IMR-90 (cell line): Measurements from ENCODE around the gene ACOXL. TPM values are rescaled to one million over a fixed set of nuclear protein-coding genes. Genes with fewer than 3 reads are reported as not detected.

Experiments
- ATAC-seq: fragments of 200-7000 bp; cut with Tn5 transposase; 2 replicates; pipeline ENCODE4 v1.9.1; 2020; ENCODE audit warnings: low read depth, mild to moderate bottlenecking, moderate library complexity
- BruUV-seq: library from RNA; stranded (reverse); fragments of 400-500 nt; replicated peaks from 2 replicates; lab custom pipeline; 2021; lab: Mats Ljungman, UMichigan
- CTCF ChIA-PET: fragments of 300-600 bp; formaldehyde crosslinking; extraction: SDS; loops from one replicate; lab custom pipeline; 2021; ENCODE audit warnings: antibody characterized with exemption; lab: Yijun Ruan, JAX
- POLR2A ChIA-PET: fragments of 300-600 bp; sonication (Branson Sonifier 250); formaldehyde crosslinking; loops from one replicate; lab custom pipeline; 2022; ENCODE audit warnings: antibody characterized with exemption; ENCODE audit not compliant: unreplicated experiment; lab: Charles Lee
- DNase-seq: peaks from one replicate; pipeline ENCODE4 v3.0.0; 2013
- H2AFZ ChIP-seq: replicated peaks from 2 replicates; pipeline ENCODE3; 2013; ENCODE audit warnings: low read length, mild to moderate bottlenecking; ENCODE audit not compliant: poor library complexity
- H2AK5ac ChIP-seq: 2 replicates; pipeline ENCODE4 v1.6.1; 2013; ENCODE audit warnings: low read depth, low read length, inconsistent platforms
- H2AK9ac ChIP-seq: replicated peaks from 2 replicates; pipeline ENCODE3; 2013; ENCODE audit warnings: mild to moderate bottlenecking, low read depth, low read length, moderate library complexity; ENCODE audit not compliant: poor library complexity
- H2BK120ac ChIP-seq: 2 replicates; pipeline ENCODE4 v1.6.1; 2013; ENCODE audit warnings: low read depth, low read length, inconsistent platforms
- H2BK15ac ChIP-seq: 3 replicates; pipeline ENCODE4 v1.6.1; 2013; ENCODE audit warnings: low read depth, low read length, inconsistent platforms
- H2BK20ac ChIP-seq: 2 replicates; pipeline ENCODE4 v1.6.1; 2013; ENCODE audit warnings: low read depth, mild to moderate bottlenecking, inconsistent platforms, low read length, moderate library complexity
- H2BK5ac ChIP-seq: 2 replicates; pipeline ENCODE4 v1.6.1; 2013; ENCODE audit warnings: mild to moderate bottlenecking, low read depth, low read length, inconsistent platforms; ENCODE audit not compliant: poor library complexity, severe bottlenecking
- H3K14ac ChIP-seq: replicated peaks from 2 replicates; pipeline ENCODE4 v1.6.1; 2013; ENCODE audit warnings: low read depth, low read length, inconsistent platforms
- H3K18ac ChIP-seq: 2 replicates; pipeline ENCODE4 v1.6.1; 2013; ENCODE audit warnings: low read depth, low read length, control low read depth
- H3K23ac ChIP-seq: 2 replicates; pipeline ENCODE4 v1.6.1; 2013; ENCODE audit warnings: low read depth, low read length, inconsistent platforms
- H3K27ac ChIP-seq: 2 replicates; pipeline ENCODE4 v1.5.1; 2013; ENCODE audit warnings: mild to moderate bottlenecking, control low read depth, low read length; ENCODE audit not compliant: insufficient read depth
- H3K27me3 ChIP-seq: 2 replicates; pipeline ENCODE4 v1.6.1; 2013; ENCODE audit warnings: low read length; ENCODE audit not compliant: control insufficient read depth, insufficient read depth
- H3K36me3 ChIP-seq: 2 replicates; pipeline ENCODE4 v1.6.1; 2013; ENCODE audit warnings: low read length, mixed read lengths; ENCODE audit not compliant: control insufficient read depth, insufficient read depth
- H3K4ac ChIP-seq: 2 replicates; pipeline ENCODE4 v1.6.1; 2013; ENCODE audit warnings: low read depth, low read length, inconsistent platforms
- H3K4me1 ChIP-seq: 2 replicates; pipeline ENCODE4 v1.6.1; 2013; ENCODE audit warnings: low read length, mixed read lengths; ENCODE audit not compliant: control insufficient read depth, insufficient read depth
- H3K4me2 ChIP-seq: 2 replicates; pipeline ENCODE4 v1.6.1; 2013; ENCODE audit warnings: low read depth, mild to moderate bottlenecking, control low read depth, low read length, moderate library complexity
- H3K4me3 ChIP-seq: 2 replicates; pipeline ENCODE4 v1.5.1; 2013; ENCODE audit warnings: low read depth, mild to moderate bottlenecking, control low read depth, low read length, moderate library complexity; ENCODE audit not compliant: insufficient read depth
- H3K56ac ChIP-seq: 2 replicates; pipeline ENCODE4 v1.6.1; 2013; ENCODE audit warnings: low read length, inconsistent platforms; ENCODE audit not compliant: insufficient read depth; ENCODE audit errors: extremely low read depth
- H3K79me1 ChIP-seq, 2 experiments: 2 replicates each; pipeline ENCODE4 v1.6.1; 2013; ENCODE audit warnings: low read length in 2 of 2, inconsistent platforms in 1 of 2, low read depth in 1 of 2
- H3K9ac ChIP-seq: 2 replicates; pipeline ENCODE4 v1.6.1; 2013; ENCODE audit warnings: low read depth, low read length, control low read depth
- H3K9me1 ChIP-seq: 2 replicates; pipeline ENCODE4 v1.6.1; 2013; ENCODE audit warnings: low read length, inconsistent platforms; ENCODE audit not compliant: insufficient read depth
- H3K9me3 ChIP-seq: 2 replicates; pipeline ENCODE4 v1.6.1; 2013; ENCODE audit warnings: low read length; ENCODE audit not compliant: control insufficient read depth, insufficient read depth
- H4K20me1 ChIP-seq: 2 replicates; pipeline ENCODE4 v1.6.1; 2013; ENCODE audit warnings: low read length, inconsistent platforms; ENCODE audit not compliant: insufficient read depth
- H4K5ac ChIP-seq: 2 replicates; pipeline ENCODE4 v1.6.1; 2013; ENCODE audit warnings: mild to moderate bottlenecking, low read depth, low read length, control low read depth
- H4K8ac ChIP-seq, 2 experiments: 2 replicates each; pipeline ENCODE4 v1.6.1; 2013; ENCODE audit warnings: low read depth in 2 of 2, low read length in 2 of 2, control low read depth in 1 of 2, inconsistent platforms in 1 of 2
- H4K91ac ChIP-seq: 2 replicates; pipeline ENCODE4 v1.6.1; 2013; ENCODE audit warnings: low read depth, low read length, inconsistent platforms; ENCODE audit not compliant: insufficient read depth
- BHLHE40 ChIP-seq: fragments of 150-350 bp; IDR thresholded peaks from 2 replicates; pipeline ENCODE4 v1.6.1; 2016; ENCODE audit warnings: mild to moderate bottlenecking, low read depth, low read length
- CEBPB ChIP-seq: IDR thresholded peaks from 2 replicates; pipeline ENCODE4 v1.6.1; 2012; ENCODE audit warnings: low read depth, low read length, improper control_type of control experiment
- CHD1 ChIP-seq: IDR thresholded peaks from 2 replicates; pipeline ENCODE4 v1.6.1; 2012; ENCODE audit warnings: low read depth, low read length, improper control_type of control experiment
- FOS ChIP-seq: fragments of 150-350 bp; IDR thresholded peaks from 2 replicates; pipeline ENCODE4 v1.6.1; 2016; ENCODE audit warnings: low read depth, low read length
- MAFK ChIP-seq: IDR thresholded peaks from 2 replicates; pipeline ENCODE4 v1.6.1; 2012; ENCODE audit warnings: low read depth, low read length, improper control_type of control experiment
- MAZ ChIP-seq: IDR thresholded peaks from 2 replicates; pipeline ENCODE4 v1.6.1; 2012; ENCODE audit warnings: low read depth, mild to moderate bottlenecking, low read length, improper control_type of control experiment, moderate library complexity, borderline replicate concordance
- MXI1 ChIP-seq: IDR thresholded peaks from 2 replicates; pipeline ENCODE4 v1.6.1; 2012; ENCODE audit warnings: low read depth, mild to moderate bottlenecking, low read length, moderate library complexity, borderline replicate concordance
- POLR2A ChIP-seq: IDR thresholded peaks from 2 replicates; pipeline ENCODE4 v1.6.1; 2012; ENCODE audit warnings: mild to moderate bottlenecking, low read depth, low read length
- RAD21 ChIP-seq: IDR thresholded peaks from 2 replicates; pipeline ENCODE4 v1.6.1; 2012; ENCODE audit warnings: low read length, improper control_type of control experiment
- RCOR1 ChIP-seq: IDR thresholded peaks from 2 replicates; pipeline ENCODE4 v1.6.1; 2012; ENCODE audit warnings: mild to moderate bottlenecking, low read length, improper control_type of control experiment; ENCODE audit not compliant: insufficient replicate concordance
- RFX5 ChIP-seq: IDR thresholded peaks from 2 replicates; pipeline ENCODE4 v1.8.0; 2012; ENCODE audit warnings: low read depth, mild to moderate bottlenecking, low read length, moderate library complexity
- SMC3 ChIP-seq: fragments of 150-350 bp; IDR thresholded peaks from 2 replicates; pipeline ENCODE4 v1.6.1; 2016; ENCODE audit warnings: low read depth, mild to moderate bottlenecking, antibody characterized with exemption, low read length, moderate library complexity
- WGBS, 2 experiments: methylation state at CpG; one replicate each; pipeline versions ENCODE4 v1.1.5 to v1.1.7; 2013; ENCODE audit warnings: missing lambda C conversion rate in 2 of 2; ENCODE audit not compliant: insufficient read length in 1 of 2; ENCODE audit errors: extremely low coverage in 2 of 2; 5-methylcytosine and 5-hydroxymethylcytosine counted together
- dilution Hi-C: fragments of 300-500 bp; cut with HindIII; formaldehyde crosslinking; loops from one replicate; pipeline ENCODE4 v1.14.3; 2018; ENCODE audit warnings: low sequenced_read_pairs; ENCODE audit not compliant: unreplicated experiment
- in situ Hi-C: fragments of 300-500 bp; cut with MboI; formaldehyde crosslinking; loops from 3 replicates; pipeline ENCODE4 v1.14.3; 2019; ENCODE audit warnings: low sequenced_read_pairs, inconsistent platforms, mixed read lengths
- intact Hi-C: fragments of 100-400 bp; cut with micrococcal nuclease; formaldehyde crosslinking; loops from 2 replicates; pipeline ENCODE4 v1.10.0; 2022
- polyA plus RNA-seq, 3 experiments: library from polyadenylated mRNA; depleted of rRNA; stranded (reverse); fragments of >200 nt; gene quantifications; 2 replicates each; pipeline ENCODE4 v1.2.3, GENCODE V29; 2012; ENCODE audit warnings: low replicate concordance in 1 of 3
- total RNA-seq: library from RNA; depleted of rRNA; stranded (reverse); fragments of >200 nt; gene quantifications from 2 replicates; pipeline ENCODE4 v1.2.3, GENCODE V29; 2012
- TF ChIP-seq, protein P1 (sequence below): conservative IDR thresholded peaks from 2 replicates; pipeline ENCODE4 v1.5.1; 2012; ENCODE audit warnings: mild to moderate bottlenecking, low read depth, low read length, improper control_type of control experiment
- TF ChIP-seq, protein P2 (sequence below): fragments of 150-350 bp; IDR thresholded peaks from 2 replicates; pipeline ENCODE4 v1.6.1; 2016; ENCODE audit warnings: low read depth, mild to moderate bottlenecking, low read length, moderate library complexity, borderline replicate concordance

Gene ACOXL
- total and polyA plus RNA-seq, 2 of the 4 experiments (the other 2 are of a cell fraction): not detected

DNA sequence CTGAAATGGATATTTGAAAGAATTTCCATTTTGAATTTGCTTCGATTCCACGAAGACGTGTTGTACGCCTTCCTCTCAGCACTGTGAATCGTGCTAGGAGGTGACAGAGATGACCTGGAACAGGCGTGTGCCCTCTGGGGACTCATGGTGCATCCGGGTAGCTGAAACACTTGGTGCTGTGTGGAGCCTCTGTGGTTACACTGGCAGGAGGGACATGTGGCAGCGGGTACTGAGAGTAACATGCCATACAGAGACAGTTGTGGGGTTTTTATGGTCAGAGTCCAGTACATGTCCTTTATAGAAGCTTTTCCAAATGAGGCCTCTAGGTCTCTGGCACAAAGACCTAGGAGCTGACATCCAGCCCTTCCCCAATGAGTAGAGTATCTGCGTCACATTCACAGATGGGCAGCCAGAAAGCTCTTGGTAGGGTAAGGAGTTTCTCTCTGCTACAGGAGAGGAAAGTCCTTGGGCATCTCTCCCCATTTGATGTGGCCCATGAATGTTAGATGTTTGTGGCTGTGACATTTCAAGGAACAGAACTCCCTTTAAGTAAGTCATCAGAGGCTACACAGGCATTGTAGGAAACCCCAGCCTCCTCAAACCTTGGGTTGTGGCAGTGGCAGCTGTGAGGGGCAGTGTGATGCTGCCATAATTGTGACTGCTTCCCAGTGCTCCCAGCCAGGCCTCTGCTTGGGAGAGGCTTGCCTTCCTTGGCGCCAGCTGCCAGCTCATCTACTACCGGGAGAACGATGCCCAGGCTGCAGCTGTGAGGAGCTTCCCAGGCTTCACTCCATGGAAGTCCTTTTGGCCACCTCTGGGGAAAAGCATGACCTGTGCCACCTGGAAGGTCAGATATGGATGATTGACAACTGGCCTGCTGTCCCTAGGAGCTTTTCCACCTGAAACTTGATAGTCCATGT lies 80.6 kb downstream of the ACOXL start:
- dilution Hi-C loops: no loop called here
- no peak overlapping the region for H3K56ac ChIP-seq
- TF ChIP-seq, protein P1, sequence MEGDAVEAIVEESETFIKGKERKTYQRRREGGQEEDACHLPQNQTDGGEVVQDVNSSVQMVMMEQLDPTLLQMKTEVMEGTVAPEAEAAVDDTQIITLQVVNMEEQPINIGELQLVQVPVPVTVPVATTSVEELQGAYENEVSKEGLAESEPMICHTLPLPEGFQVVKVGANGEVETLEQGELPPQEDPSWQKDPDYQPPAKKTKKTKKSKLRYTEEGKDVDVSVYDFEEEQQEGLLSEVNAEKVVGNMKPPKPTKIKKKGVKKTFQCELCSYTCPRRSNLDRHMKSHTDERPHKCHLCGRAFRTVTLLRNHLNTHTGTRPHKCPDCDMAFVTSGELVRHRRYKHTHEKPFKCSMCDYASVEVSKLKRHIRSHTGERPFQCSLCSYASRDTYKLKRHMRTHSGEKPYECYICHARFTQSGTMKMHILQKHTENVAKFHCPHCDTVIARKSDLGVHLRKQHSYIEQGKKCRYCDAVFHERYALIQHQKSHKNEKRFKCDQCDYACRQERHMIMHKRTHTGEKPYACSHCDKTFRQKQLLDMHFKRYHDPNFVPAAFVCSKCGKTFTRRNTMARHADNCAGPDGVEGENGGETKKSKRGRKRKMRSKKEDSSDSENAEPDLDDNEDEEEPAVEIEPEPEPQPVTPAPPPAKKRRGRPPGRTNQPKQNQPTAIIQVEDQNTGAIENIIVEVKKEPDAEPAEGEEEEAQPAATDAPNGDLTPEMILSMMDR: no peak
- no peak for TF ChIP-seq RFX5
- TF ChIP-seq FOS: no peak
- TF ChIP-seq, protein P2, sequence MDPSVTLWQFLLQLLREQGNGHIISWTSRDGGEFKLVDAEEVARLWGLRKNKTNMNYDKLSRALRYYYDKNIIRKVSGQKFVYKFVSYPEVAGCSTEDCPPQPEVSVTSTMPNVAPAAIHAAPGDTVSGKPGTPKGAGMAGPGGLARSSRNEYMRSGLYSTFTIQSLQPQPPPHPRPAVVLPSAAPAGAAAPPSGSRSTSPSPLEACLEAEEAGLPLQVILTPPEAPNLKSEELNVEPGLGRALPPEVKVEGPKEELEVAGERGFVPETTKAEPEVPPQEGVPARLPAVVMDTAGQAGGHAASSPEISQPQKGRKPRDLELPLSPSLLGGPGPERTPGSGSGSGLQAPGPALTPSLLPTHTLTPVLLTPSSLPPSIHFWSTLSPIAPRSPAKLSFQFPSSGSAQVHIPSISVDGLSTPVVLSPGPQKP: no peak
- TF ChIP-seq MAFK: no peak
- TF ChIP-seq POLR2A: no peak
- no peak for TF ChIP-seq SMC3
- TF ChIP-seq CHD1: no peak
- TF ChIP-seq MXI1: no peak
- TF ChIP-seq RCOR1: no peak
- TF ChIP-seq BHLHE40: no peak
- TF ChIP-seq CEBPB: no peak
- TF ChIP-seq MAZ: no peak
- no peak for TF ChIP-seq RAD21

More for the DNA sequence above, 80.6 kb downstream of the ACOXL start:
- ATAC-seq (no peak), DNase-seq (no peak)
- H3K9me1 ChIP-seq: no peaks in the 10 kb centered on the region
- H3K79me1 ChIP-seq: no peaks in the 10 kb centered on the region
- H2BK120ac ChIP-seq: no peak overlapping the region
- H3K9me3 ChIP-seq: no peaks in the 10 kb centered on the region
- H2AK5ac ChIP-seq: no peak overlapping the region
- H2BK20ac ChIP-seq: no peak overlapping the region
- no TSS peak for BruUV-seq
- no peak overlapping the region for H2AFZ ChIP-seq
- no peaks in the 10 kb centered on the region for H3K36me3 ChIP-seq
- no peak overlapping the region for H3K27ac ChIP-seq
- H2AK9ac ChIP-seq: no peak overlapping the region
- POLR2A ChIA-PET: no interaction called here
- no peak overlapping the region for H3K23ac ChIP-seq
- WGBS, 2 experiments: 20% methylated on average over 1 of the region's 12 CpGs; no CpG with 5 or more reads in 1 of the 2 experiments
- H3K4me2 ChIP-seq: no peak overlapping the region
- no peak overlapping the region for H2BK15ac ChIP-seq
- H3K14ac ChIP-seq: no peak overlapping the region
- no peak overlapping the region for H3K18ac ChIP-seq
- H3K4me3 ChIP-seq: no peak overlapping the region
- intact Hi-C loops (loop anchor here (2.0 kb wide), 1 partner anchor 304 kb away; no protein-coding TSS in a partner anchor), in situ Hi-C loops (loop anchor here (25.0 kb wide), 1 partner anchor 899 kb away; no protein-coding TSS in a partner anchor)
- peaks cover 43% of the 10 kb centered on the region for H3K27me3 ChIP-seq
- CTCF ChIA-PET: interaction anchor here (0.6 to 1.1 kb wide), 2 partner anchors 50 to 1290 kb away, joined by 3 read pairs; no protein-coding TSS in a partner anchor
- H4K91ac ChIP-seq: no peak overlapping the region
- no peak overlapping the region for H2BK5ac ChIP-seq
- no peak overlapping the region for H4K8ac ChIP-seq
- no peaks in the 10 kb centered on the region for H4K20me1 ChIP-seq
- H3K4ac ChIP-seq: no peak overlapping the region
- no peak overlapping the region for H3K9ac ChIP-seq
- H3K4me1 ChIP-seq: no peaks in the 10 kb centered on the region
- H4K5ac ChIP-seq: no peak overlapping the region
